SU-DHL-6 (cell line): Measurements from ENCODE around the gene SCAMP2.

ENCODE experiments used
- H2AFZ ChIP-seq: fragments of 200-600 bp; sonication (generic); 2 replicates; pipeline ENCODE4 v1.6.1; 2014; ENCODE audit warnings: low read depth, mild to moderate bottlenecking, moderate library complexity, mixed read lengths, antibody characterized with exemption, low read length; ENCODE audit not compliant: severe bottlenecking
- H3F3A ChIP-seq: fragments of 200-600 bp; shearing (Covaris generic); 2 replicates; pipeline ENCODE4 v1.6.0; 2016; ENCODE audit warnings: antibody characterized with exemption, mild to moderate bottlenecking; ENCODE audit not compliant: insufficient read depth
- H3K27ac ChIP-seq: fragments of 200-600 bp; sonication (generic); 2 replicates; pipeline ENCODE4 v1.5.1; 2016; ENCODE audit warnings: low read depth, mild to moderate bottlenecking, low read length, moderate library complexity, mixed read lengths
- H3K27me3 ChIP-seq: fragments of 200-600 bp; sonication (generic), shearing (Covaris generic); 2 replicates; pipeline ENCODE4 v1.6.0; 2014; ENCODE audit warnings: mild to moderate bottlenecking, low read length
- H3K36me3 ChIP-seq: fragments of 200-600 bp; sonication (generic); 2 replicates; pipeline ENCODE4 v1.6.1; 2014; ENCODE audit warnings: mild to moderate bottlenecking, low read length, mixed read lengths
- H3K4me2 ChIP-seq: fragments of 300-600, 200-600 bp; shearing (Covaris generic), sonication (generic); 2 replicates; pipeline ENCODE4 v1.6.0; 2014; ENCODE audit warnings: low read length, low read depth, mild to moderate bottlenecking; ENCODE audit not compliant: poor library complexity, severe bottlenecking
- H3K4me3 ChIP-seq: fragments of 200-600 bp; sonication (generic); 2 replicates; pipeline ENCODE4 v1.5.1; 2014; ENCODE audit warnings: antibody characterized with exemption, low read length, mild to moderate bottlenecking, mixed read lengths; ENCODE audit not compliant: insufficient read depth, poor library complexity, severe bottlenecking
- H3K79me2 ChIP-seq: fragments of 200-600 bp; sonication (generic); 2 replicates; pipeline ENCODE4 v1.6.1; 2014; ENCODE audit warnings: mild to moderate bottlenecking, low read length, moderate library complexity; ENCODE audit not compliant: insufficient read depth
- H3K9ac ChIP-seq: fragments of 200-600 bp; sonication (generic); 2 replicates; pipeline ENCODE4 v1.7.0; 2014; ENCODE audit warnings: mild to moderate bottlenecking, low read length
- H3K9me2 ChIP-seq: fragments of 200-600 bp; sonication (generic); replicated peaks from 2 replicates; pipeline ENCODE4 v1.6.1; 2014; ENCODE audit warnings: low read length; ENCODE audit not compliant: insufficient read depth
- H3K9me3 ChIP-seq: fragments of 200-600 bp; sonication (generic); 2 replicates; pipeline ENCODE4 v1.6.1; 2014; ENCODE audit warnings: low read length, mixed read lengths; ENCODE audit not compliant: insufficient read depth
- H4K20me1 ChIP-seq: fragments of 200-600 bp; sonication (generic); 2 replicates; pipeline ENCODE4 v1.6.1; 2014; ENCODE audit warnings: low read depth, mild to moderate bottlenecking, antibody characterized with exemption, low read length, moderate library complexity, mixed read lengths
- CTCF ChIP-seq: fragments of 200-600 bp; sonication (generic); IDR thresholded peaks from one replicate; pipeline ENCODE4 v1.5.1; 2017; ENCODE audit warnings: antibody characterized with exemption, mild to moderate bottlenecking, low read length, moderate library complexity; ENCODE audit not compliant: insufficient read depth, poor library complexity, severe bottlenecking
- EZH2phosphoT487 ChIP-seq: fragments of 200-600 bp; sonication (generic), shearing (Covaris generic); conservative IDR thresholded peaks from 2 replicates; pipeline ENCODE4 v1.6.1; 2018; ENCODE audit warnings: mild to moderate bottlenecking, antibody characterized with exemption, low read length, moderate library complexity, mixed read lengths

Gene SCAMP2

DNA sequence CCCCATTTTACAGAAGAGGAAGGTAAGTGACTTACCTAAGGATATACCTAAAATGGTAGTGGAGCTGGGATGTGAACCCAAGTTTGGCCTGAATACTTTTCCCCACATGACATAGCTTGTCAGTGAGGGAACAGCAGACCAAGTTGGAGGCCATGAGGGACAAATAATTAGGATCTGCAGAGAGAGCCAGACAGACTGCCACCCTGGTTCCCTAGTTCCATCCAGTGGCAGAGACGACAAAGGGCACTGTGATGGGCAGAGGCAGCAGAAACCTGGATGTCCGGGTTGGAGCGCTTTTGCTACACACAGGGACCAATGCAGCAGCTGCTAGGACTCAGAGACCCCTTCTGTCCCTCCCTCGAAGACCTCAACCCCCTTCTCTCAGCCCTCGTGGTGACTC lies 45.6 kb downstream of the SCAMP2 start:
- Histone ChIP-seq H2AFZ (no peak overlapping the region), H3K4me3 (no peak overlapping the region)
- TF ChIP-seq EZH2phosphoT487 (no peak), CTCF (no peak)

GRCh38 chr15:74826921-74827320 lies 46.2 kb downstream of the SCAMP2 start:
- no peak overlapping the region for H3K4me3 ChIP-seq
- H3K4me2 ChIP-seq, result no peak overlapping the region
- TF ChIP-seq EZH2phosphoT487 (no peak), CTCF (no peak)
- no peak overlapping the region for H3K9ac ChIP-seq
- no peaks in the 10 kb centered on the region for H4K20me1 ChIP-seq
- H2AFZ ChIP-seq, result no peak overlapping the region
- H3K79me2 ChIP-seq, result no peaks in the 10 kb centered on the region
- no peaks in the 10 kb centered on the region for H3F3A ChIP-seq
- no peaks in the 10 kb centered on the region for H3K36me3 ChIP-seq
- H3K9me2 ChIP-seq, result no peaks in the 10 kb centered on the region
- H3K27ac ChIP-seq, result no peak overlapping the region
- H3K9me3 ChIP-seq, result no peaks in the 10 kb centered on the region
- no peaks in the 10 kb centered on the region for H3K27me3 ChIP-seq

More for the DNA sequence above, 45.6 kb downstream of the SCAMP2 start:
- no peak overlapping the region for H3K4me2 ChIP-seq
- no peak overlapping the region for H3K27ac ChIP-seq
- H3K9ac ChIP-seq, result no peak overlapping the region
- H3F3A ChIP-seq, result no peaks in the 10 kb centered on the region
- no peaks in the 10 kb centered on the region for H4K20me1 ChIP-seq
- no peaks in the 10 kb centered on the region for H3K36me3 ChIP-seq
- H3K9me3 ChIP-seq, result no peaks in the 10 kb centered on the region
- H3K9me2 ChIP-seq, result no peaks in the 10 kb centered on the region
- no peaks in the 10 kb centered on the region for H3K79me2 ChIP-seq
- H3K27me3 ChIP-seq, result no peaks in the 10 kb centered on the region

GRCh38 chr15:74826364-74826819 lies 46.8 kb downstream of the SCAMP2 start, which contains the start of gene CPLX3:
TSS of gene CPLX3 (plus strand) at chr15:74826627. CDS start at chr15:74826704, 77 bp downstream.
- H3K9ac ChIP-seq, result no peak within 1 kb of the TSS
- no peak within 1 kb of the TSS for H3K4me2 ChIP-seq
- no peaks in the 10 kb centered on the region for H3K79me2 ChIP-seq
- H2AFZ ChIP-seq, result no peak within 1 kb of the TSS
- no peak within 1 kb of the TSS for H3K4me3 ChIP-seq
- no peaks in the 10 kb centered on the region for H3K27me3 ChIP-seq
- H4K20me1 ChIP-seq, result no peaks in the 10 kb centered on the region
- no peaks in the 10 kb centered on the region for H3K9me3 ChIP-seq
- no peaks in the 10 kb centered on the region for H3K9me2 ChIP-seq
- no peak within 1 kb of the TSS for H3K27ac ChIP-seq
- H3K36me3 ChIP-seq, result no peaks in the 10 kb centered on the region
- no peaks in the 10 kb centered on the region for H3F3A ChIP-seq
- TF ChIP-seq EZH2phosphoT487, result no peak
- no peak for TF ChIP-seq CTCF

DNA sequence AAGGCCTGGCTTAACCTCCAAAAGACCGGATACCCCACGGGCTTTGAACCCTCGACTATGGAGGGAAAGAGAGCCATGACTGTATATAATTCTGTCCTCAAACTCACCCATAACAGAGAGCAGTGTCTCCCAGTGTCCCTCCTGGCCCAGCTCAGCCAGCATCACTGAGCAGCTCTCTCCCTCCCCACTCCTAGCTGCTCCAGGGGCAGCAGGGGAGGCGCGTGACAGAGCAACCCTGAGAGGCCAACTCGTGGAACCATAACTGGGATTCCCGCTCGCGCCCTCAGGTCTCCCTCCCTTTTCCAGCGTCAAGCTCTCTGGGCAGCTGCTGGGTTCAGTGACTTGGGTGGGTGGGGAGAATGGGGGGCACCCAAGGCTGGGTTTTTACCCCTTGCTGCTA lies 47.3 kb downstream of the SCAMP2 start:
- Histone ChIP-seq H3K36me3 (no peaks in the 10 kb centered on the region), H3K9me2 (no peaks in the 10 kb centered on the region), H4K20me1 (no peaks in the 10 kb centered on the region), H2AFZ (no peak overlapping the region), H3F3A (no peaks in the 10 kb centered on the region), H3K27ac (no peak overlapping the region), H3K79me2 (no peaks in the 10 kb centered on the region), H3K4me2 (no peak overlapping the region), H3K9ac (no peak overlapping the region), H3K9me3 (no peaks in the 10 kb centered on the region), H3K27me3 (no peaks in the 10 kb centered on the region), H3K4me3 (no peak overlapping the region)
- TF ChIP-seq CTCF (no peak), EZH2phosphoT487 (no peak)
